Smooth muscle cell (in vitro differentiated cells): Measurements from ENCODE around the gene KRTAP4-5. TPM values are rescaled to one million over a fixed set of nuclear protein-coding genes. Genes with fewer than 3 reads are reported as not detected.
"Not testable (repeated sequence)": the region's sequence is repeated elsewhere in the genome, so short reads cannot be mapped to it uniquely, and the experiment has no call there.

Source experiments
- DNase-seq: peaks from one replicate; lab custom pipeline; 2025; ENCODE audit not compliant: unreplicated experiment; lab: John Stamatoyannopoulos, UW
- H2AFZ ChIP-seq: fragments of 200-600 bp; sonication (generic); 2 replicates; pipeline ENCODE4 v1.6.0; 2016; ENCODE audit warnings: antibody characterized with exemption, low read depth, mild to moderate bottlenecking
- H3F3A ChIP-seq: fragments of 200-600 bp; sonication (generic); 2 replicates; pipeline ENCODE4 v1.6.0; 2017; ENCODE audit warnings: antibody characterized with exemption, low read depth
- H3K27ac ChIP-seq: fragments of 200-600 bp; sonication (generic); 2 replicates; pipeline ENCODE4 v1.5.1; 2016; ENCODE audit warnings: low read depth, mild to moderate bottlenecking
- H3K27me3 ChIP-seq: fragments of 200-600 bp; sonication (generic); 2 replicates; pipeline ENCODE4 v1.6.1; 2016; ENCODE audit warnings: low read depth, mild to moderate bottlenecking
- H3K36me3 ChIP-seq: fragments of 200-600 bp; sonication (generic); 2 replicates; pipeline ENCODE4 v1.5.1; 2016; ENCODE audit warnings: low read depth
- H3K4me1 ChIP-seq: fragments of 200-600 bp; sonication (generic); 2 replicates; pipeline ENCODE4 v1.5.1; 2016; ENCODE audit warnings: low read depth
- H3K4me2 ChIP-seq: fragments of 200-600 bp; sonication (generic); 2 replicates; pipeline ENCODE4 v1.6.0; 2016; ENCODE audit warnings: mild to moderate bottlenecking
- H3K4me3 ChIP-seq: fragments of 200-600 bp; sonication (generic); 2 replicates; pipeline ENCODE4 v1.5.1; 2016; ENCODE audit warnings: mild to moderate bottlenecking
- H3K79me2 ChIP-seq: fragments of 200-600 bp; sonication (generic); 2 replicates; pipeline ENCODE4 v1.6.0; 2016; ENCODE audit warnings: low read depth, mild to moderate bottlenecking
- H3K9ac ChIP-seq: fragments of 200-600 bp; sonication (generic); 2 replicates; pipeline ENCODE4 v1.6.0; 2016; ENCODE audit warnings: low read depth
- H3K9me3 ChIP-seq: fragments of 200-600 bp; sonication (generic); replicated peaks from 2 replicates; pipeline ENCODE4 v1.5.1; 2016; ENCODE audit warnings: low read depth
- H4K20me1 ChIP-seq: fragments of 200-600 bp; sonication (generic); 2 replicates; pipeline ENCODE4 v1.6.0; 2016; ENCODE audit warnings: low read depth
- WGBS: methylation state at CpG from one replicate; pipeline ENCODE4 v1.1.7; 2016; ENCODE audit warnings: low lambda C conversion rate; 5-methylcytosine and 5-hydroxymethylcytosine counted together
- polyA plus RNA-seq: library from polyadenylated mRNA; unstranded; fragments of >200 nt; fragmentation: Nextera tagmentation; extraction: Ambion mirVana; gene quantifications from 2 replicates; pipeline ENCODE4 v1.2.1, GENCODE V29; 2016
- total RNA-seq: library from RNA; depleted of rRNA; stranded (reverse); fragments of >200 nt; gene quantifications from 2 replicates; pipeline ENCODE4 v1.2.3, GENCODE V29; 2014
- TF ChIP-seq, protein P1 (sequence below): fragments of 200-600 bp; sonication (generic); IDR thresholded peaks from 2 replicates; pipeline ENCODE4 v1.5.1; 2017; ENCODE audit warnings: borderline replicate concordance, mild to moderate bottlenecking, antibody characterized with exemption; ENCODE audit not compliant: insufficient read depth, poor library complexity, severe bottlenecking

Gene KRTAP4-5
- total and polyA plus RNA-seq, 2 experiments from 2014 or later = not detected

DNA sequence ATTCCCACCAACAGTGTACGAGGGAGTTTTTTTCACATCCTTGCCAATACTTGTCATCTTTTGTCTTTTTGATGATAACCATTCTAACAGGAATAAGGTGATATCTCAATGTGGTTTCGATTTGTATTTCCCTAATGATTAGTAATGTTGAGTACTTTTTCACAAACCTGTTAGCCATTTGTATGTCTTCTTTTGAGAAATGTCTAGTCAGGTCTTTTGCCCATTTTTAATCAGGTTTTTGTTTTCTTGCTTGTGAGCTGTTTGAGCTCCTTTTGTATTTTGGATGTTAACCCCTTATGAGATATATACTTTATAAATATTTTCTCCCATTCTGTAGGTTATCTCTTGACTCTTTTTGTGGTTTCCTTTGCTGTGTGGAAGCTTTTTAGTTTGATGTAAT is 1.9 kb upstream of the KRTAP4-5 start:
- Histone ChIP-seq H3K9ac (no peak overlapping the region), H3K4me1 (no peaks in the 10 kb centered on the region), H3K27ac (no peak overlapping the region), H3K4me3 (no peak overlapping the region), H3F3A (no peaks in the 10 kb centered on the region), H3K79me2 (no peaks in the 10 kb centered on the region), H3K4me2 (no peak overlapping the region), H4K20me1 (no peaks in the 10 kb centered on the region), H3K36me3 (no peaks in the 10 kb centered on the region), H3K27me3 (no peaks in the 10 kb centered on the region), H2AFZ (no peak overlapping the region), H3K9me3 (no peaks in the 10 kb centered on the region)
- 95% methylated on average over 2 of the region's 2 CpGs for WGBS
- TF ChIP-seq, protein P1, sequence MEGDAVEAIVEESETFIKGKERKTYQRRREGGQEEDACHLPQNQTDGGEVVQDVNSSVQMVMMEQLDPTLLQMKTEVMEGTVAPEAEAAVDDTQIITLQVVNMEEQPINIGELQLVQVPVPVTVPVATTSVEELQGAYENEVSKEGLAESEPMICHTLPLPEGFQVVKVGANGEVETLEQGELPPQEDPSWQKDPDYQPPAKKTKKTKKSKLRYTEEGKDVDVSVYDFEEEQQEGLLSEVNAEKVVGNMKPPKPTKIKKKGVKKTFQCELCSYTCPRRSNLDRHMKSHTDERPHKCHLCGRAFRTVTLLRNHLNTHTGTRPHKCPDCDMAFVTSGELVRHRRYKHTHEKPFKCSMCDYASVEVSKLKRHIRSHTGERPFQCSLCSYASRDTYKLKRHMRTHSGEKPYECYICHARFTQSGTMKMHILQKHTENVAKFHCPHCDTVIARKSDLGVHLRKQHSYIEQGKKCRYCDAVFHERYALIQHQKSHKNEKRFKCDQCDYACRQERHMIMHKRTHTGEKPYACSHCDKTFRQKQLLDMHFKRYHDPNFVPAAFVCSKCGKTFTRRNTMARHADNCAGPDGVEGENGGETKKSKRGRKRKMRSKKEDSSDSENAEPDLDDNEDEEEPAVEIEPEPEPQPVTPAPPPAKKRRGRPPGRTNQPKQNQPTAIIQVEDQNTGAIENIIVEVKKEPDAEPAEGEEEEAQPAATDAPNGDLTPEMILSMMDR = no peak
- no peak for DNase-seq

- DNase-seq = no peak
- Histone ChIP-seq H3K4me1 (no peaks in the 10 kb centered on the region), H3K9ac (no peak overlapping the region), H4K20me1 (no peaks in the 10 kb centered on the region), H3K4me2 (no peak overlapping the region), H3F3A (no peaks in the 10 kb centered on the region), H3K79me2 (no peaks in the 10 kb centered on the region), H3K27ac (no peak overlapping the region), H3K9me3 (no peaks in the 10 kb centered on the region), H2AFZ (no peak overlapping the region), H3K27me3 (no peaks in the 10 kb centered on the region), H3K4me3 (no peak overlapping the region), H3K36me3 (no peaks in the 10 kb centered on the region)
- WGBS = 87% methylated on average over 4 of the region's 4 CpGs
- TF ChIP-seq, protein P1 = no peak
Measured at GRCh38 chr17:41150026-41150425, 401 bp upstream of the KRTAP4-5 start.

- H3K27ac ChIP-seq, H2AFZ ChIP-seq, H3K4me1 ChIP-seq, H3K36me3 ChIP-seq, H3K4me3 ChIP-seq, H3K9me3 ChIP-seq, H3F3A ChIP-seq, H3K79me2 ChIP-seq, H3K9ac ChIP-seq, H3K4me2 ChIP-seq, DNase-seq, H4K20me1 ChIP-seq, H3K27me3 ChIP-seq: not testable (repeated sequence)
- 89% methylated on average over 10 of the region's 10 CpGs for WGBS
Measured at GRCh38 chr17:41148971-41149651, 514 bp downstream of the KRTAP4-5 start.

GRCh38 chr17:41147531-41148204 is 2.0 kb downstream of the KRTAP4-5 start:
- H3K9ac ChIP-seq = no peak overlapping the region
- no peak overlapping the region for H3K4me3 ChIP-seq
- no peaks in the 10 kb centered on the region for H3K79me2 ChIP-seq
- H3K9me3 ChIP-seq = no peaks in the 10 kb centered on the region
- WGBS = 88% methylated on average over 2 of the region's 2 CpGs
- TF ChIP-seq, protein P1 = no peak
- H3K4me1 ChIP-seq = no peaks in the 10 kb centered on the region
- no peaks in the 10 kb centered on the region for H4K20me1 ChIP-seq
- DNase-seq = no peak
- H3K36me3 ChIP-seq = no peaks in the 10 kb centered on the region
- no peak overlapping the region for H3K4me2 ChIP-seq
- no peaks in the 10 kb centered on the region for H3F3A ChIP-seq
- no peaks in the 10 kb centered on the region for H3K27me3 ChIP-seq
- no peak overlapping the region for H2AFZ ChIP-seq
- no peak overlapping the region for H3K27ac ChIP-seq
